ENCODE data around the gene GPR17.
A peak's percentile ranks its signal among the peaks of the same experiment; 100 is the strongest.

GPR17 gene

GRCh38 chr2:127681288-127681804 is 35.4 kb downstream of the GPR17 start:
- DNase-seq (ENCODE audit: low read depth), result no peak
- H3K9ac ChIP-seq (ENCODE audit: low read length), result no peak overlapping the region
- no peaks in the 10 kb centered on the region for H3K36me3 ChIP-seq (ENCODE audit: control insufficient read depth, insufficient read depth, low read length, severe bottlenecking)
- peaks cover 18% of the 10 kb centered on the region for H3K4me1 ChIP-seq (ENCODE audit: control insufficient read depth, insufficient read depth, low read length)
- H3K4me3 ChIP-seq (ENCODE audit: low read length), result peak overlapping the region; percentile 66
- H3K9me3 ChIP-seq (ENCODE audit: control insufficient read depth, low read length), result no peaks in the 10 kb centered on the region
- peaks cover 26% of the 10 kb centered on the region for H3K27me3 ChIP-seq (replicated peaks; ENCODE audit: control insufficient read depth, insufficient read depth, low read length)

- no peak overlapping the region for H3K9ac ChIP-seq (ENCODE audit: low read length)
- no peaks in the 10 kb centered on the region for H3K9me3 ChIP-seq (ENCODE audit: control insufficient read depth, low read length)
- H3K27me3 ChIP-seq (replicated peaks; ENCODE audit: control insufficient read depth, insufficient read depth, low read length), result peaks cover 19% of the 10 kb centered on the region
- DNase-seq (ENCODE audit: low read depth), result no peak
- peaks cover 18% of the 10 kb centered on the region for H3K4me1 ChIP-seq (ENCODE audit: control insufficient read depth, insufficient read depth, low read length)
- H3K36me3 ChIP-seq (ENCODE audit: control insufficient read depth, insufficient read depth, low read length, severe bottlenecking), result no peaks in the 10 kb centered on the region
- H3K4me3 ChIP-seq (ENCODE audit: low read length), result no peak overlapping the region
Observed at GRCh38 chr2:127681976-127682857, 36.3 kb downstream of the GPR17 start.

DNA sequence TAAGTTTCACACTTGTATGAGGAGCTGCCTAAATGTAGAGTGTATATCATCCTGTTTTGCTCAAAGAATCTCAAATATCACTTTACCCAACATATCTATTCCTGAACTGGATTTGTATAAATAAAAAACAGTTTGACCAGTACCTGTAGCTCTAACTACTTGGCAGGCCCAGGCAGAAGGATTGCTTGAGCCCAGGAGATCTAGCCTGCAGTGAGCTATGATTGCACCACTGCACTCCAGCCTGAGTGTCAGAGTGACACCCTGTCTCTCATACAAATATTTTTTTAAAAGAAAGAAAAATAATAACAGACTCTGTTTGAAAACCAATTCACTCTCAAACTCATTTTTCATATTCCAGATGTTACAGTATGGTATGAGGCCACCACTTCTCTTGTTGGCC is 37.1 kb downstream of the GPR17 start:
- peaks cover 3% of the 10 kb centered on the region for H3K9me3 ChIP-seq (ENCODE audit: control insufficient read depth, low read length)
- DNase-seq (ENCODE audit: low read depth), result no peak
- no peaks in the 10 kb centered on the region for H3K36me3 ChIP-seq (ENCODE audit: control insufficient read depth, insufficient read depth, low read length, severe bottlenecking)
- peaks cover 18% of the 10 kb centered on the region for H3K4me1 ChIP-seq (ENCODE audit: control insufficient read depth, insufficient read depth, low read length)
- H3K27me3 ChIP-seq (replicated peaks; ENCODE audit: control insufficient read depth, insufficient read depth, low read length), result peaks cover 11% of the 10 kb centered on the region
- H3K4me3 ChIP-seq (ENCODE audit: low read length), result no peak overlapping the region
- no peak overlapping the region for H3K9ac ChIP-seq (ENCODE audit: low read length)

DNA sequence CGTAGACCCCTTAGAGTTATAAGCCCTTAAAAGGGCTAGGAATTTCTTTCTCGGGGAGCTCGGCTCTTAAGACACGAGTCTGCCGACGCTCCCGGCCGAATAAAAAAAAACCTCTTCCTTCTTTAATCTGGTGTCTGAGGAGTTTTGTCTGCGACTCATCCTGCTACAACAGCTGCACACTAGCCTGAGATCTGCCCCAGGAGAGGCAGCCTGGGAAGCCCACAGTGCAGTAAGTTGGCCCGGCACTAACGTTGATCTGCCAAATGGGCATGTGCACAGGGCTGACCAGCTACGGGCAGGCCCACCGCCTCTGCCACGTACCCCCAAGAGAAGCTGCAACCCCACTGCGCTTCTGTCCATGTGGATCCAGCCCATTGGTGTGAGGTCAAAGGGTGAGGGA is 37.8 kb downstream of the GPR17 start:
- DNase-seq (ENCODE audit: low read depth), result peak; percentile 51
- H3K27me3 ChIP-seq (replicated peaks; ENCODE audit: control insufficient read depth, insufficient read depth, low read length), result peaks cover 4% of the 10 kb centered on the region
- H3K4me3 ChIP-seq (ENCODE audit: low read length), result no peak overlapping the region
- peaks cover 8% of the 10 kb centered on the region for H3K9me3 ChIP-seq (ENCODE audit: control insufficient read depth, low read length)
- H3K4me1 ChIP-seq (ENCODE audit: control insufficient read depth, insufficient read depth, low read length), result peaks cover 18% of the 10 kb centered on the region
- H3K36me3 ChIP-seq (ENCODE audit: control insufficient read depth, insufficient read depth, low read length, severe bottlenecking), result no peaks in the 10 kb centered on the region
- H3K9ac ChIP-seq (ENCODE audit: low read length), result no peak overlapping the region

- no peak for DNase-seq (ENCODE audit: low read depth)
- Histone ChIP-seq H3K9ac (ENCODE audit: low read length) (no peak overlapping the region), H3K27me3 (replicated peaks; ENCODE audit: control insufficient read depth, insufficient read depth, low read length) (no peaks in the 10 kb centered on the region), H3K36me3 (ENCODE audit: control insufficient read depth, insufficient read depth, low read length, severe bottlenecking) (no peaks in the 10 kb centered on the region), H3K4me3 (ENCODE audit: low read length) (no peak overlapping the region), H3K9me3 (ENCODE audit: control insufficient read depth, low read length) (peaks cover 9% of the 10 kb centered on the region), H3K4me1 (ENCODE audit: control insufficient read depth, insufficient read depth, low read length) (peaks cover 18% of the 10 kb centered on the region)
Observed at GRCh38 chr2:127685410-127686080, 39.6 kb downstream of the GPR17 start.

GRCh38 chr2:127688405-127688804 is 42.5 kb downstream of the GPR17 start:
- Histone ChIP-seq H3K4me1 (ENCODE audit: control insufficient read depth, insufficient read depth, low read length) (peaks cover 5% of the 10 kb centered on the region), H3K27me3 (replicated peaks; ENCODE audit: control insufficient read depth, insufficient read depth, low read length) (no peaks in the 10 kb centered on the region)
- no peak for DNase-seq (ENCODE audit: low read depth)

GRCh38 chr2:127690696-127691095 is 44.7 kb downstream of the GPR17 start:
- DNase-seq (ENCODE audit: low read depth), result no peak
- H3K9me3 ChIP-seq (ENCODE audit: control insufficient read depth, low read length), result peaks cover 15% of the 10 kb centered on the region
- peaks cover 5% of the 10 kb centered on the region for H3K4me1 ChIP-seq (ENCODE audit: control insufficient read depth, insufficient read depth, low read length)
- no peaks in the 10 kb centered on the region for H3K27me3 ChIP-seq (replicated peaks; ENCODE audit: control insufficient read depth, insufficient read depth, low read length)
- H3K9ac ChIP-seq (ENCODE audit: low read length), result no peak overlapping the region
- no peak overlapping the region for H3K4me3 ChIP-seq (ENCODE audit: low read length)
- no peaks in the 10 kb centered on the region for H3K36me3 ChIP-seq (ENCODE audit: control insufficient read depth, insufficient read depth, low read length, severe bottlenecking)

More at GRCh38 chr2:127688405-127688804, 42.5 kb downstream of the GPR17 start:
- Histone ChIP-seq H3K9me3 (ENCODE audit: control insufficient read depth, low read length) (peaks cover 15% of the 10 kb centered on the region), H3K36me3 (ENCODE audit: control insufficient read depth, insufficient read depth, low read length, severe bottlenecking) (no peaks in the 10 kb centered on the region), H3K4me3 (ENCODE audit: low read length) (no peak overlapping the region), H3K9ac (ENCODE audit: low read length) (no peak overlapping the region)

- DNase-seq (ENCODE audit: low read depth), result no peak
- peak overlapping the region; percentile 68 for H3K4me3 ChIP-seq (ENCODE audit: low read length)
- no peaks in the 10 kb centered on the region for H3K36me3 ChIP-seq (ENCODE audit: control insufficient read depth, insufficient read depth, low read length, severe bottlenecking)
- no peaks in the 10 kb centered on the region for H3K27me3 ChIP-seq (replicated peaks; ENCODE audit: control insufficient read depth, insufficient read depth, low read length)
- peaks cover 9% of the 10 kb centered on the region for H3K4me1 ChIP-seq (ENCODE audit: control insufficient read depth, insufficient read depth, low read length)
- peaks cover 6% of the 10 kb centered on the region for H3K9me3 ChIP-seq (ENCODE audit: control insufficient read depth, low read length)
- H3K9ac ChIP-seq (ENCODE audit: low read length), result peak overlapping the region; percentile 66
Observed at GRCh38 chr2:127694986-127695385, 49.0 kb downstream of the GPR17 start.

DNA sequence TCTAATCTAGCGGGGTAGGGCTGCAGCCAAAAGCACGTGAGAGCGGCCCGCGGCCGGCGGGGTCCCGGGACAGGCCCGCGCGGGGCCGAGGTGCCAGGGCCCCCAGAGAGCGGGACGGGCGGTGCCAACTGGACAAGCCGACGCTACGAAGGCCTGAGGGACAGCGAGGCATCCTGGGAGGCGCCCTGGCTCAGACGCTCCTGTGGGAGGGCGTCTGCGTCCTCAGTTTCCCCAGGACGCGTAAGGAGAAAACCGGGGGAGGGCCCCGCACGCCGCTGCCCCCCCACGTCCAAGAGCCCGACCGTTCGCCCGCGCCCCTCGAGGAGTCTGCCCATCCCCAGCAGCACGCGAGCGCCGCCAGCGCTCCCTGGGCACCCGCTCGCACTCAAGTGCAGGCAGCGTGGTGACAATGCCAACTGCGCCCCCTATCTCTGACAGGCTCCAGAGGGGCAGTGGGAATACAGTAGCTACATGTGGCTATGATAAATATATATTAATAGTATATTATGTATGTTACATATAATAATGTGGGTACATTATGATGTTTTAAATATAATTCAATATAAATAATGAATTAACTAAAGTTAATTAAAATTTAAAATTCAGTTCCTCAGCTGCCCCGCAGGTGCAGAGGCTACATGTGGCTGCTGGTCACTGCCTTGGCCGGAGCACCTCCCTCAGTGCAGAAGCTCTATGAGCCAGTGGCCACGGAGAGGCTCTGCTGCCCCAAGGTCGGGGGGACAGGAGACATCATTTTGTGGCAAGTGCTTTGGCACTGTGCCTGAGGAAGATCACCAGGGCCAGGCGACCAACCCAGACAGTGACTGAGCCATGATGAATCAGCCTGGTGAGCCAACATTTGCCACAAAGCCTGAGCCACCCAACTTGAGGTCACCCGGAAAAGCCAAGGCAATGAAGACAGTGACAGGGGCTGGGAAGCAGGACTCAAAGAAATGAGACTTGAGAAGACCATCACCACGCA is 49.8 kb downstream of the GPR17 start:
- Histone ChIP-seq H3K4me1 (ENCODE audit: control insufficient read depth, insufficient read depth, low read length) (peaks cover 12% of the 10 kb centered on the region), H3K27me3 (replicated peaks; ENCODE audit: control insufficient read depth, insufficient read depth, low read length) (no peaks in the 10 kb centered on the region), H3K36me3 (ENCODE audit: control insufficient read depth, insufficient read depth, low read length, severe bottlenecking) (no peaks in the 10 kb centered on the region), H3K4me3 (ENCODE audit: low read length) (peak overlapping the region; percentile 68), H3K9ac (ENCODE audit: low read length) (peak overlapping the region; percentile 66), H3K9me3 (ENCODE audit: control insufficient read depth, low read length) (peaks cover 4% of the 10 kb centered on the region)
- DNase-seq (ENCODE audit: low read depth), result peak; percentile 83

GRCh38 chr2:127697482-127698180 is 51.7 kb downstream of the GPR17 start:
- H3K4me3 ChIP-seq (ENCODE audit: low read length), result no peak overlapping the region
- no peak for DNase-seq (ENCODE audit: low read depth)
- H3K9ac ChIP-seq (ENCODE audit: low read length), result no peak overlapping the region
- no peaks in the 10 kb centered on the region for H3K9me3 ChIP-seq (ENCODE audit: control insufficient read depth, low read length)
- H3K4me1 ChIP-seq (ENCODE audit: control insufficient read depth, insufficient read depth, low read length), result peaks cover 18% of the 10 kb centered on the region
- H3K36me3 ChIP-seq (ENCODE audit: control insufficient read depth, insufficient read depth, low read length, severe bottlenecking), result no peaks in the 10 kb centered on the region
- no peaks in the 10 kb centered on the region for H3K27me3 ChIP-seq (replicated peaks; ENCODE audit: control insufficient read depth, insufficient read depth, low read length)
